Measurements from ENCODE around the gene TTC24. TPM values are rescaled to one million over a fixed set of nuclear protein-coding genes. Genes with fewer than 3 reads are reported as not detected.

Gene TTC24
- polyA plus RNA-seq, 1 donor, result 1.6 TPM

GRCh38 chr1:156553860-156554485 is 25.6 kb upstream of the TTC24 start:
- no peak for DNase-seq

GRCh38 chr1:156554971-156555370 is 24.6 kb upstream of the TTC24 start:
- DNase-seq, result no peak

DNA sequence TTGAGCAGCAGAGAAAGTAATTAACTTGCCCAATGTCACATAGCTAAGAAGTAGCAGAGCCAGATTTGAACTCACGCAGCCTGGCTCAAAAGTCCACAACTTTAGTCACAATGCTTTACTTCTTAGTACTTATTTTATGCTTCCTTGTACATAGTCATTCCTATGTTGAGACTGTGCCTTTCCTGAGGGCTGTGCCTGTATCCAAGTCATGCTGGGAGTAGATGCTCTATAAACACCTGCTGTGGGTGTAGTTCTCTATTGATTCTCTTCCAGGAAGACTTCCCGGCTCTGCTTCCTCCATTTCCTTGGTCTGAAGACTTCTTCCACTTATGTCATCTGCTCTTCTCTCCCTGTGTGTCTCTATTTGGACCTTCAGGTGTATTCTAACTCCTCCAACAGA is 23.8 kb upstream of the TTC24 start:
- DNase-seq, result no peak

GRCh38 chr1:156556354-156556753 is 23.2 kb upstream of the TTC24 start:
- DNase-seq, result no peak

- no peak for DNase-seq
Measured at GRCh38 chr1:156559086-156559796, 20.3 kb upstream of the TTC24 start.

DNA sequence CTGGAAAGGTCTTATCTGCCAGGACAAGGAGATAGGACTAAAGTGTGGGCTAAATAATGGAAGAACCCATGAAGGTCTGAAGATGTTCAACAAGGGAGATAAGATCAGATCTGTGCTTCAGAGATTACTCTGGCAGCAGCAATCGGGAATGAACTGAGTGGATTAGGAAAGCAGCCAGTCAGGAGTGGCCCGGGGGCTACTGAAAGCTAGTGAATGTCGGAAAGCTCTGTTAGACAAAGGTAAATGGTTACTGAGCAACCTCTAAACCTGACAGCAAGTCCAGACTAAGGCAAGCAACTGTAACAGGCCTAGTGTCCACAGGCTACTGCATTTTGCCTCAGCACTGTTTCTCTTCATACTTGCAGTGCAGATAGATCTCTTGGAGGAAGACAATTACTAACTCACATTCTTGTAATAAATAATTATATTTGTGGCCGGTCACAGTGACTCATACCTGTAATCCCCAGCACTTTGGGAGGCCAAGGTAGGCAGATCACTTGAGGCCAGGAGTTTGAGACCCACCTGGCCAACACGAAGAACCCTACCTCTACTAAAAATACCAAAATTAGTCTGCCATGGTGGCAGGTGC is 19.6 kb upstream of the TTC24 start:
- DNase-seq, result no peak

GRCh38 chr1:156560585-156561163 is 18.8 kb upstream of the TTC24 start:
- no peak for DNase-seq

DNA sequence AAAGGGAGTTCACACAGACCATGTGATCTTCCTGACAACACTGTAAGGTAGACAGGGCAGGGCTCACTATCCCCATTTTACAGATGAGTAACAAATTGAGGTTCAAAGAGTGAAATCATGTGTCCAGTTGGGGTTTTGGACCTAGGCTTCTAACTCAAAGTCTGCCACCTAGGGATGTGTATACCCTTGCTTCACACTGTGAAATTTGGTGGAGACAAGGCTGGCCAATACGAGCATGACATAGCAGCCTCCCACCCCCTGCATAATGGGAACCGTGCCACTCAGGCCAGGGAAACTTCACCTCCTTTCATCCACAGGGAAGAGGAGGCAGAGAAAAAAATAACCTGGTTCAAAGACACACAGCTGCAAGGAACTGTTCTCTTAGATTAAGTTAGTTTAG is 14.0 kb upstream of the TTC24 start:
- no peak for DNase-seq

- no peak for DNase-seq
Measured at GRCh38 chr1:156566436-156566835, 13.1 kb upstream of the TTC24 start.

GRCh38 chr1:156571261-156571852 is 8.2 kb upstream of the TTC24 start:
- DNase-seq, result no peak

DNA sequence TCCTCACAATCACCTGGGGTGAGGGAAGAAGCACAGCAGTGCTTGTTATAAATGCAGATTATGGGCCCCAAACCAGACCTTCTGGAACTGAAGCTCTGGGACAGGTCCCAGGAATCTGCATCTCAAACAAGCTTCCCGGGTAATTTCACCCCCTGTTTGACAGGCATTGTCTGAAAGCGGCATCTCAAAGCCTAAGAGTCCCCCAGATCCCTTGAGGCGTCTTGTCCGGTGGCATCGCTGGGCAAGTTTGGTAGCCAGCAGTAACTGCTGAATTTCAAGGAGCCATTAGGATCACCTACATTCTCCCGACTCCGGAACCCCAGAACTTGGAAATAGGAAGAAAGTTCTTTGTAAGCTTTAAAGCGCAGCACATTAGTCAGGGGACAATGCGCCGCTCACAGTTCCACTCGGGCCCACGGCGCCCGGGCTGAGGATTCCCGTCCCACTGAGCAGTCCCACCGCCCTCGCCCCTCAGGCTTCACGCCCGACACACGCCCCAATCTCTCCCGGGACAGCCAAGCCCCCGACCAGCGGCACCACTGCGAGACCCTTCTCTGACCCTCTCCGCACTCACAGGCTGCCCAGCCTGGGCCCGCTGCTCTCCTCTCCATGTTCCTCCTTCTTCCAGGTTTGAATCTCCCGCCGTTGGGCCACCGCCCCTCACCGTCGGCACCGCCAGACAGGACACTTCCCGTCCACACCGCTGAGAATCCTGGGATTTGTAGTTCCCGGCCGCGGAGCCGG is 7.4 kb upstream of the TTC24 start, which contains the start of gene IQGAP3:
IQGAP3 (minus strand) TSS at position 647 of the 744 bp plus-strand sequence; CDS start at position 611, 36 bp downstream.
- DNase-seq, result peak; percentile 86

DNA sequence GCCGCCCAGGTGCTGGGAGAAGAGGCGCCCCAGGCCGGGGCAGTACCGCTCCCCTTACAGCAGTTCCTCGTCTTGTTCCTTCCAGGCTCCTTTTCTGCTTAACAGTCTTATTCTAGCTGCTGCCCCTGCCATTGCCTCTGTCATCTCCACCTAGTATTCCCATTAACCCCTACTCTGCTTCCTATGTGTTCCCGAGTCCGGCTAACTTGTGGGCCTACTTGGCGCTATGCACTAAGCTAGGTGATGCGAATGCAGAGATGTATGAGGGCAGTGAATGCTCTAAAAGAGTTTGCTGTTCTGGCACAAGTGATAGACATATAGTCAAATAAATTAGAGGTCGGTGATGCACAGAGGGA is 6.9 kb upstream of the TTC24 start:
- no peak for DNase-seq

DNA sequence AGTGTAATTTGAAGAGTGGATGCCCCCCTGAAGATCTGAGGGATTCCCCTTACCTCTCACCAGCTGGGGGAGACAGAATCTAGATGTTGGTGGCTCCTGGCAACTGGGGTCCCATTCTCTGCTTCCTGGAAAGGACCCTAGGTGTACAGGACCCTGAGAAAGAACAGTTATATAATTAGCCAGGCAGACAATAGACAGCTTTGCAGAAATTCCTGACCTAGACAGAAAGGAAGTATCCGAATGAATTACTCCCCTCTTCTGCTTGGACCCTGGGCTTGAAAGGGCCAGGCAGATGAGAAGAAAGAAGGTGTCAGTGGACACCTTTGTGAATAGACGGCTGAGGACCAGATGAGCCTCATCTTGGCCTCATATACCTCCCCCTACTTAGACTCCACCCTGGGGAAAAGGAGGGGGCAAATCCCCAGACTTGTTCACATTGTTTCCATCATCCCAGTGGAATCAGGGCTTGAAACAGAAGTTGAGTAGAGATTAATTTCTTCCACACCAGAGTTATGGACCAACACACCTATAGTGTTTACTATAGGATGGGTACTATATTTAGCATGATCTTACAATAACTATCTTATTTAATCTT is 5.4 kb upstream of the TTC24 start:
- no peak for DNase-seq

DNA sequence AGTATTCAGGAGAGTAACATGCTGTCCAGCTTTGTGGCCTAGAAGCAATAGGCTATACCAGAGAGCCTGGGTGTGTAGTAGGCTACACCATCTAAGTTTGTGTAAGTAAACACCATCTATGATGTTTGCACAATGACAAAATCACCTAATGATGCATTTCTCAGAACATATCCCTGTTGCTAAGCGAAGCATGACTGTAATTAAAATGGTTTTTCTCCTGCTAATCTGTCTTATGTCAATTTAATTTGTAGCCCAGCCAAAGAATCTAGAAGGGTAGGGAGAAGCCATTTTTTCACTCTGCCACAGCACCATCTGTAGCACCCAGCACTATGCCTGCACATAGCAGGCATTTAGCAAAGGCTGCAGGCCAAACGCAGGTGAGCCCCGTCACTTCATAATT is 2.0 kb upstream of the TTC24 start:
- no peak for DNase-seq

GRCh38 chr1:156578055-156578454 is 1.5 kb upstream of the TTC24 start:
- peak; percentile 58 for DNase-seq

GRCh38 chr1:156581661-156582387 is 2.3 kb downstream of the TTC24 start:
- no peak for DNase-seq

- DNase-seq, result no peak
Measured at GRCh38 chr1:156582388-156583017, 3.0 kb downstream of the TTC24 start.

DNA sequence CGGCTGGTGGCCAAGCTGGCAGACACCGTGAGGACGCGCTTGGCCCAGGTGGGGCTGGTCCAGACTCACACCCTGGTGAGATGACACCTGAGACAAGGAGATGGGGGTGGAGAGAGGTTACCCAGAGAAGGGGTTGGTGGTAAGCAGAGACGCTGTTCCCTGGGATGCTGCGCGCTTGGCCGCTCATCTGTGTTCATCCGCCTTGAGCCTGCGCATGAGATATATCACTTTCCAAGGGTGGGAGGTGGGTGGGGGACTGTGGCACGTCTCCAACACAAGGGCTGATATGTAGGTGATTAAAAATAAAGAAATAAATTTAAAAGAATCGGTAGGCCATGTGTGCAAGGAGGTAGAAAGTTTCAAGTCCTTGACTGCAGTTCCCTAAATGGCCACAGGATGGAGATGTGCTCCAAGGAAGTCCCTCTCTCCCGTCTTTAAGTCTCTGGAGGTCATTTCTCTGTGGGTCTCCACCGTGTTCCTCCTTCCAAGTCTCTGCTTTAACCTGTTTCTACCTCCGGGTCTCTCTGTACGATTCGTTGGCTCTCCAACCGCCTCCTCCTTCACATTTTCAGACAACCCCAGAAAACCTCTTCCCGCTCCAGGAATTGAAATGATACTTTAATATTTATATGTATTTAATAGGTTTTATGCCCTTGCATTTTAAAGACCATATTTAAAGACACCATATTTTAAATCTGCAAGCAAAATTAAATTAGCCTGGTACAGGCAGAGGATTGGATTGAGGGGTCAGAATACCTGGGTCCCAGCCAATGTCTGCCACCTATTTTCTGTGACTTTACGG is 4.5 kb downstream of the TTC24 start:
- DNase-seq, result peak; percentile 86

DNA sequence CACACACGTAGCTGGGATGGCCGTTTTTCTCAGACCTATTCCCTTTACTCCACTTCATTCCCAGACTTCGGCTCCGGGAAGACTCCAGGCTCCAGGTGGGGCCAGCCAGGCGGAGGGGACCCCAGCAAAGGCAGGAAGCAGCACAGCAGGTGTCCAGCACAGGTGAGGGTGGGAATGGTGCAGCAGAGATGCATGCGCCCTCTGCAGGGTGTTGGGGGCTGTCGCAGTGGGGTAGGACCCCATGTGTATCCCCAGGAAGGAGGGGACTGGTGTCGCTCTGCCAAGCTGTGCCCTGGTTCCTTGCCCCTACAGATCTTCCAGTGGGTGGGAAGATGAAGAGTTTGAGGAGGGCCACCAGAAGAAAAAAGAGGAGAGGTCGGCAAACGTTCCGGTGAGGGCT is 5.3 kb downstream of the TTC24 start:
- DNase-seq, result no peak

GRCh38 chr1:156586323-156586722 is 6.8 kb downstream of the TTC24 start:
- DNase-seq, result no peak

Measured in left kidney (tissue), 2 donors.